Brain microvascular endothelial cell (primary cell): ENCODE measurements around the gene PILRB.

Experiments
- DNase-seq: peaks from one replicate; pipeline ENCODE4 v3.0.0-alpha.2; 2020
- H3K27ac ChIP-seq: fragments of 250-450 bp; sonication (Bioruptor Pico); 2 replicates; pipeline ENCODE4 v1.5.1; 2020; ENCODE audit warnings: mild to moderate bottlenecking, moderate library complexity
- H3K27me3 ChIP-seq: fragments of 250-450 bp; sonication (Bioruptor Pico); replicated peaks from 2 replicates; pipeline ENCODE4 v1.5.1; 2020; ENCODE audit warnings: mild to moderate bottlenecking
- H3K36me3 ChIP-seq: fragments of 250-450 bp; sonication (Bioruptor Pico); replicated peaks from 2 replicates; pipeline ENCODE4 v1.5.1; 2020; ENCODE audit warnings: mild to moderate bottlenecking
- H3K4me3 ChIP-seq: 2 replicates; pipeline ENCODE4 v1.5.1; 2011; ENCODE audit warnings: low read depth, mild to moderate bottlenecking, control low read depth, low read length, moderate library complexity
- in situ Hi-C: cut with HindIII; loops from 2 replicates; pipeline ENCODE4 v1.10.0; 2017; ENCODE audit warnings: low sequenced_read_pairs, low pct_ligation_motif_present
- TF ChIP-seq, protein P1 (sequence below): IDR thresholded peaks from 2 replicates; pipeline ENCODE4 v1.5.1; 2011; ENCODE audit warnings: low read depth, mild to moderate bottlenecking, moderate library complexity, low read length, control low read depth, inconsistent platforms; ENCODE audit errors: missing control alignments

Gene PILRB

DNA sequence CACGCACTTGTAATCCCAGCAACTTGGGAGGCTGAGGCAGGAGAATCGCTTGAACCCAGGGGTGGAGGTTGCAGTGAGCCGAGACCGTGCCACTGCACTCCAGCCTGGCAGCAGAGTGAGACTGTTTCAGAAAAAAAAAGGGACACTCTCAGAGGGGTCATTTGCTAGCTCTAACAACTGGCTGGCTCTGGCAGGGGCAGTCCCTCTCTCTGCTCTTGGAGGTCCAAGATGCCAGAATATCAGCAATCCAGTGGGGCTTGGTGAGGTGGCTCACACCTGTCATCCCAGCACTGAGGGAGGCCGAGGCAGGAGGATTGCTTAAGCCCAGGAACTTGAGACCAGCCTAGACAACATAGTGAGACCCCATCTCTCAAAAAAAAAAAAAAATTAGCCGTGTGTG is 12.8 kb downstream of the PILRB start:
- H3K36me3 ChIP-seq = no peaks in the 10 kb centered on the region
- H3K27ac ChIP-seq = no peak overlapping the region
- H3K27me3 ChIP-seq = no peaks in the 10 kb centered on the region
- TF ChIP-seq, protein P1, sequence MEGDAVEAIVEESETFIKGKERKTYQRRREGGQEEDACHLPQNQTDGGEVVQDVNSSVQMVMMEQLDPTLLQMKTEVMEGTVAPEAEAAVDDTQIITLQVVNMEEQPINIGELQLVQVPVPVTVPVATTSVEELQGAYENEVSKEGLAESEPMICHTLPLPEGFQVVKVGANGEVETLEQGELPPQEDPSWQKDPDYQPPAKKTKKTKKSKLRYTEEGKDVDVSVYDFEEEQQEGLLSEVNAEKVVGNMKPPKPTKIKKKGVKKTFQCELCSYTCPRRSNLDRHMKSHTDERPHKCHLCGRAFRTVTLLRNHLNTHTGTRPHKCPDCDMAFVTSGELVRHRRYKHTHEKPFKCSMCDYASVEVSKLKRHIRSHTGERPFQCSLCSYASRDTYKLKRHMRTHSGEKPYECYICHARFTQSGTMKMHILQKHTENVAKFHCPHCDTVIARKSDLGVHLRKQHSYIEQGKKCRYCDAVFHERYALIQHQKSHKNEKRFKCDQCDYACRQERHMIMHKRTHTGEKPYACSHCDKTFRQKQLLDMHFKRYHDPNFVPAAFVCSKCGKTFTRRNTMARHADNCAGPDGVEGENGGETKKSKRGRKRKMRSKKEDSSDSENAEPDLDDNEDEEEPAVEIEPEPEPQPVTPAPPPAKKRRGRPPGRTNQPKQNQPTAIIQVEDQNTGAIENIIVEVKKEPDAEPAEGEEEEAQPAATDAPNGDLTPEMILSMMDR = no peak
- H3K4me3 ChIP-seq = no peak overlapping the region
- no peak for DNase-seq
- in situ Hi-C loops = no loop called here

DNA sequence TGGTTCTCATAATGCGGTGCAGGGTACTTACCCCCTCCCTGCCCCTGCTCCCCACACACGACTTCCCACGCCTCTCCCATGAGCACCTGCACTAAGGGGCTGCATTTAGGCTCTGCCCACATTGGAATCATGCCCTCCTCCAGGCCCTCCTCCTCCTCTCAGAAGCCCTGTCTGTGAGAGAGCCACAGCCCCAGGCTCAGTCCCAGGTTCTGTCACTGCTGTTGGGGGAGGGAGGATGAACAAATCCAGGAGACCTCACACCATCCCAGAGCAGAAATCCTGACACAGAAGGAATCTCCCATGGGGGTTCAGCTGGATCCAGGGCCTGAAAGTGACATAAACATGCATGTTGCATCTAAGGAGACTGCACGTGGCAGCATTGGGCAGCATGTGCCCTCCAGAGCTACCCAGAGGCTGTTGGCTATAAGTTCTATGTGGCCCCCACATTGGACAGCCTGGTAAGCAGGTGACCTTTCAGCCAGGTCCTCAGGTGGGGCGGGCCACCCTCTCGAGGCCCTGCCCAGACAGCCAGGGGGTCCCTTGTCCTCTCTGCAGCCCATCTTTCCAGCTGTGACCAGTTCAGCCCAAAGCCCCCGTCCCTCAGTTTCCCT is 13.7 kb downstream of the PILRB start:
- H3K4me3 ChIP-seq = no peak overlapping the region
- DNase-seq = no peak
- TF ChIP-seq, protein P1 = no peak
- in situ Hi-C loops = no loop called here
- no peaks in the 10 kb centered on the region for H3K36me3 ChIP-seq
- no peaks in the 10 kb centered on the region for H3K27me3 ChIP-seq
- no peak overlapping the region for H3K27ac ChIP-seq

DNA sequence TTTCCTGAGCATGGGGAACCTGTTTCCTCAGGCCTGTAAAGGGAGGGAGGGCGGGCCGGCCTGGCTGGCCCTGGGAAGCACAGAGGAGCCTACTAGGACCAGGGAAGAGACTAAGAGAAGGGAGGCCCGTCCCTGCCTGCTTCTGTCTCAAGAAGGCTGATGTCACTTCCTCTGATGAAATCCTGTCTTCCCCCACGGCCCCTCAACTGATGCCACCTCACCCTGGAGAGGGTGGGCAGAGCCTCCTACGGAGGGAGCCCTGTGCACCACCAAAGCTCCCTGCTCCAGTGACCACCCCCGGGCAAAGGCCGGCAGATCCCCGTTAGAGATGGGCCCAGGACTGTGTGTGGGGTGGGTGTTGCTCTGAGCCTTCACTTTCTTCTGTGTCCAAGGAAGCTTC is 14.3 kb downstream of the PILRB start:
- H3K27ac ChIP-seq = no peak overlapping the region
- no peaks in the 10 kb centered on the region for H3K27me3 ChIP-seq
- DNase-seq = peak; percentile 12
- in situ Hi-C loops = no loop called here
- H3K36me3 ChIP-seq = no peaks in the 10 kb centered on the region
- TF ChIP-seq, protein P1 = no peak
- H3K4me3 ChIP-seq = no peak overlapping the region

DNA sequence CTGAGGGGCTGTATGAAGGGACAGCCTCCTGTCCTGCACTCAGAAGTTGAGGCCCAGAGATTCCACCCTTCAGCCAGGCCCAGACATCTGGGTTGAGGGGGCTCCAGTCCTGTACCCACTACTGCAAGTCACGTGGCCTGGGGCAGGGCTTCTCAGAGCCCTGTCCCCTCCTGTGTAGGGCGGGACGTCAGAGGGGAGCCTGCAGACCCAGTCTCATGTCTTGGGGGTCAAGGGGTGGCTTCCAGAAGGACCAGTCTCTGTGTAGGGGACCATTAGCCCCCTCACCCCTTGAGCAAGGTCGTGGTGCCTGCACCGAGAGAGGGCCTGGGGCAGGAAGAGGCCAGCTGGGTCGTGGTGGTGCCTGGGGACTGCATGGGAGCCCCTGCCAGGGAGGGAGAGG is 14.8 kb downstream of the PILRB start:
- Histone ChIP-seq H3K4me3 (no peak overlapping the region), H3K27me3 (no peaks in the 10 kb centered on the region), H3K36me3 (no peaks in the 10 kb centered on the region), H3K27ac (no peak overlapping the region)
- TF ChIP-seq, protein P1 = no peak
- DNase-seq = no peak
- in situ Hi-C loops = no loop called here

DNA sequence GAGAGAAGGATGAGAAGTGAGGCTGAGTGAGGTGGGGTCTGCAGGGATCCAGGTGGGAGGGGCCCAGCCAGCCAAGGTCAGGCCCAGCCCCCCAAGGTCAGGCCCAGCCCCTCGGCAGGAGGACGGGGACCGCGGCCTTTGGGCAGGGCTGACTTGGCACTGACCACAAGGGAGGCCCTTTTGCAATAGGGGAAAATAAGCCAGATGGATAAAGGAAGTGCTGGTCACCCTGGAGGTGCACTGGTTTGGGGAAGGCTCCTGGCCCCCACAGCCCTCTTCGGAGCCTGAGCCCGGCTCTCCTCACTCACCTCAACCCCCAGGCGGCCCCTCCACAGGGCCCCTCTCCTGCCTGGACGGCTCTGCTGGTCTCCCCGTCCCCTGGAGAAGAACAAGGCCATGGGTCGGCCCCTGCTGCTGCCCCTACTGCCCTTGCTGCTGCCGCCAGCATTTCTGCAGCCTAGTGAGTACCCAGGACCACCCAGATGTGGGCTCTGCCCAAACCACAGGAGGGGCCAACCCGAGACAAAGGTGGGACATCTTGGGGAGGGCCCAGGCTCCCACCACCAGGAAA is 15.4 kb downstream of the PILRB start, which contains the start of gene PILRA:
PILRA (plus strand) TSS at position 227 of the 571 bp plus-strand sequence; CDS start at position 397, 170 bp downstream.
- Histone ChIP-seq H3K27me3 (no peaks in the 10 kb centered on the region), H3K4me3 (no peak within 1 kb of the TSS), H3K36me3 (no peaks in the 10 kb centered on the region), H3K27ac (no peak within 1 kb of the TSS)
- no peak for DNase-seq
- TF ChIP-seq, protein P1 = no peak
- in situ Hi-C loops = no loop called here
